HEK293 (cell line): ENCODE results near the gene STK32C.

Experiments used
- RBAK ChIP-seq: fragments of 450-650 bp; formaldehyde crosslinking; IDR thresholded peaks from 2 replicates; pipeline ENCODE4 v1.5.1; 2016; ENCODE audit warnings: missing biosample characterization, missing genetic modification characterization
- ZNF114 ChIP-seq: fragments of 450-650 bp; formaldehyde crosslinking; IDR thresholded peaks from 2 replicates; pipeline ENCODE4 v1.5.0; 2017; ENCODE audit warnings: missing biosample characterization, missing genetic modification characterization
- ZNF169 ChIP-seq: fragments of 450-650 bp; formaldehyde crosslinking; IDR thresholded peaks from 2 replicates; pipeline ENCODE4 v1.5.1; 2016; ENCODE audit warnings: missing biosample characterization, missing genetic modification characterization
- ZNF341 ChIP-seq: fragments of 450-650 bp; formaldehyde crosslinking; IDR thresholded peaks from 2 replicates; pipeline ENCODE4; 2016; ENCODE audit warnings: low read depth, missing biosample characterization, missing genetic modification characterization

DNA sequence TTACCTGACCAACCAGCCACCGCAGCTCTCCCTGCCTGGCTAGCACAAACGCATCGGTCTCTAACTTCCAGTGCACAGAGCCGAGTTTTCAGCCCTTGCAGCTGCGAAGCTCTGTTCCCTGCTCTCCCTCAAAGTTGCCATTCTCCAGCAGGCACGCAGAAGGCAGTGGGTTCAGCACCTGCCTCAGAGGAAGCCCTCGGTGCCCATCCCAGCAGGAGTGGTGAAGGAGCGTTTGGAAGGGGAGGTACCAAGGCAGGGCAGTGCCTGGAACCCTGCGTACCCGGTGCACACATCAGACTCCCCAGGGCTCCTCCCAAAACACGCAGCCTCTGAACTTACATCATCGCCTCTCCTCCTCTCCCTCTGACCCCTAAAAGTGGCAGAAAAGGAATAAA is 1.7 kb upstream of the STK32C start:
- TF ChIP-seq ZNF169 (tag by site-specific recombination): no peak
- no peak for TF ChIP-seq ZNF114 (tag by site-specific recombination)
- TF ChIP-seq ZNF341 (tag by site-specific recombination): no peak
- TF ChIP-seq RBAK (tag by site-specific recombination): no peak
